HCT116 (cell line): ENCODE data around the gene SCGN. TPM values are rescaled to one million over a fixed set of nuclear protein-coding genes. Genes with fewer than 3 reads are reported as not detected.

Source experiments
- ATAC-seq: fragments of 200-7000 bp; cut with Tn5 transposase; 2 replicates; pipeline ENCODE4 v1.9.1; 2020; ENCODE audit warnings: mild to moderate bottlenecking, moderate library complexity
- BruUV-seq: library from RNA; stranded (reverse); fragments of 400-500 nt; replicated peaks from 2 replicates; lab custom pipeline; 2021; lab: Mats Ljungman, UMichigan
- CTCF ChIA-PET: fragments of 300-600 bp; sonication (Branson Sonifier 250); formaldehyde crosslinking; loops from one replicate; lab custom pipeline; 2021; ENCODE audit warnings: antibody characterized with exemption; lab: Charles Lee
- POLR2A ChIA-PET: fragments of 300-600, 350-600 bp; sonication (Branson Sonifier 250); formaldehyde crosslinking; loops from one replicate; lab custom pipeline; 2021; ENCODE audit warnings: antibody characterized with exemption; lab: Charles Lee
- RAD21 ChIA-PET, 2 experiments: fragments of 300-600 bp; sonication (Branson Sonifier 250); formaldehyde crosslinking; loops; one replicate each; lab custom pipeline; 2023; ENCODE audit warnings: low total read pairs in 2 of 2; ENCODE audit not compliant: uncharacterized antibody in 2 of 2, unreplicated experiment in 2 of 2, low non-redundant PET in 1 of 2; lab: Charles Lee
- DNase-seq: peaks from one replicate; pipeline ENCODE4 v3.0.0-alpha.2; 2010; ENCODE audit warnings: low read depth, low spot score
- H2AFZ ChIP-seq: fragments of 200-600 bp; shearing (Covaris generic), sonication (generic); 2 replicates; pipeline ENCODE4 v1.6.1; 2017; ENCODE audit warnings: low read depth, mixed run types, mixed read lengths, antibody characterized with exemption, low read length; ENCODE audit not compliant: poor library complexity, severe bottlenecking
- H3K27ac ChIP-seq: 2 replicates; pipeline ENCODE4 v1.5.1; 2012; ENCODE audit warnings: low read depth, low read length
- H3K27me3 ChIP-seq: fragments of 200-600 bp; sonication (generic); 2 replicates; pipeline ENCODE4 v1.6.1; 2016; ENCODE audit warnings: mixed run types, low read length, mixed read lengths; ENCODE audit not compliant: insufficient read depth
- H3K36me3 ChIP-seq, 2 experiments: fragments of 200-500 bp in 1 of 2; fragments of 200-600 bp in 1 of 2; sonication (Bioruptor generic) in 1 of 2; sonication (generic) in 1 of 2; 2 replicates each; pipeline versions ENCODE4 v1.5.1 to v1.6.1; 2014 to 2016; ENCODE audit warnings: low read length in 2 of 2, inconsistent platforms in 1 of 2, mixed read lengths in 1 of 2, mixed run types in 1 of 2; ENCODE audit not compliant: insufficient read depth in 2 of 2, control insufficient read depth in 1 of 2
- H3K4me1 ChIP-seq, 2 experiments: fragments of 200-600 bp in 1 of 2; sonication (generic) in 1 of 2; 2 replicates each; pipeline versions ENCODE4 v1.5.1 to v1.6.1; 2012 to 2017; ENCODE audit warnings: low read length in 2 of 2, inconsistent platforms in 1 of 2, mild to moderate bottlenecking in 1 of 2, mixed read lengths in 1 of 2, mixed run types in 1 of 2, moderate library complexity in 1 of 2; ENCODE audit not compliant: insufficient read depth in 2 of 2, control insufficient read depth in 1 of 2
- H3K4me2 ChIP-seq: fragments of 200-600 bp; sonication (generic); 2 replicates; pipeline ENCODE4 v1.6.1; 2017; ENCODE audit warnings: mixed run types, low read length, mixed read lengths
- H3K4me3 ChIP-seq, 2 experiments: fragments of 200-600 bp in 1 of 2; sonication (generic) in 1 of 2; replicated peaks in 1 of 2; 2 replicates each; pipeline ENCODE4 v1.5.1; 2011 to 2016; ENCODE audit warnings: low read length in 2 of 2, control low read depth in 1 of 2, low read depth in 1 of 2, mild to moderate bottlenecking in 1 of 2, mixed read lengths in 1 of 2, mixed run types in 1 of 2
- H3K79me2 ChIP-seq: fragments of 200-600 bp; sonication (generic); 2 replicates; pipeline ENCODE4 v1.6.1; 2017; ENCODE audit warnings: mild to moderate bottlenecking, mixed run types, low read length, moderate library complexity, mixed read lengths; ENCODE audit not compliant: insufficient read depth
- H3K9ac ChIP-seq: fragments of 200-600 bp; sonication (generic); 2 replicates; pipeline ENCODE4 v1.6.1; 2016; ENCODE audit warnings: low read length, mixed read lengths
- H3K9me2 ChIP-seq: fragments of 200-600 bp; sonication (generic), shearing (Covaris generic); 2 replicates; pipeline ENCODE4 v1.6.1; 2017; ENCODE audit warnings: mixed run types, mild to moderate bottlenecking, moderate library complexity; ENCODE audit not compliant: insufficient read depth
- H3K9me3 ChIP-seq, 2 experiments: fragments of 200-500 bp in 1 of 2; fragments of 200-600 bp in 1 of 2; sonication (Bioruptor generic) in 1 of 2; sonication (generic) in 1 of 2; 2 replicates each; pipeline ENCODE4 v1.6.1; 2014 to 2017; ENCODE audit warnings: low read length in 2 of 2, mixed read lengths in 2 of 2, inconsistent platforms in 1 of 2, low read depth in 1 of 2, mild to moderate bottlenecking in 1 of 2, mixed run types in 1 of 2, moderate library complexity in 1 of 2; ENCODE audit not compliant: control insufficient read depth in 1 of 2, insufficient read depth in 1 of 2
- H4K20me1 ChIP-seq: fragments of 200-600 bp; sonication (generic), shearing (Covaris generic); 2 replicates; pipeline ENCODE4 v1.6.1; 2017; ENCODE audit warnings: mixed run types, mild to moderate bottlenecking, moderate library complexity; ENCODE audit not compliant: insufficient read depth
- CBX3 ChIP-seq: IDR thresholded peaks from 2 replicates; pipeline ENCODE4 v1.6.1; 2012; ENCODE audit warnings: low read depth
- CEBPB ChIP-seq: IDR thresholded peaks from 2 replicates; pipeline ENCODE4 v1.6.1; 2012; ENCODE audit warnings: low read depth
- POLR2A ChIP-seq: IDR thresholded peaks from 2 replicates; pipeline ENCODE4 v1.7.0; 2011; ENCODE audit warnings: borderline replicate concordance; ENCODE audit not compliant: insufficient read depth, insufficient read length; ENCODE audit errors: extremely low read depth
- RAD21 ChIP-seq: IDR thresholded peaks from 2 replicates; pipeline ENCODE4 v1.6.1; 2012; ENCODE audit warnings: low read depth, mild to moderate bottlenecking
- intact Hi-C: fragments of 100-400 bp; cut with micrococcal nuclease; formaldehyde crosslinking; loops from 2 replicates; pipeline ENCODE4 v1.10.0; 2022
- total RNA-seq: library from RNA; stranded (reverse); gene quantifications from one replicate; pipeline ENCODE4 v1.2.1, GENCODE V29; 2021; ENCODE audit not compliant: unreplicated experiment
- TF ChIP-seq, protein P1 (sequence below): IDR thresholded peaks from 2 replicates; pipeline ENCODE4 v1.6.1; 2012; ENCODE audit warnings: low read depth
- TF ChIP-seq, protein P2 (sequence below), 3 experiments: fragments of 200-600 bp in 1 of 3; sonication (generic) in 1 of 3; IDR thresholded peaks in 2 of 3; conservative IDR thresholded peaks in 1 of 3; 2 replicates each; pipeline ENCODE4 v1.5.1; 2012 to 2017; ENCODE audit warnings: low read depth in 2 of 3, low read length in 2 of 3, antibody characterized with exemption in 1 of 3, borderline replicate concordance in 1 of 3, control low read depth in 1 of 3, mild to moderate bottlenecking in 1 of 3, mixed read lengths in 1 of 3, mixed run types in 1 of 3, moderate library complexity in 1 of 3; ENCODE audit not compliant: insufficient read depth in 1 of 3

Gene SCGN
- total RNA-seq, 1 experiment from 2014 or later = not detected

DNA sequence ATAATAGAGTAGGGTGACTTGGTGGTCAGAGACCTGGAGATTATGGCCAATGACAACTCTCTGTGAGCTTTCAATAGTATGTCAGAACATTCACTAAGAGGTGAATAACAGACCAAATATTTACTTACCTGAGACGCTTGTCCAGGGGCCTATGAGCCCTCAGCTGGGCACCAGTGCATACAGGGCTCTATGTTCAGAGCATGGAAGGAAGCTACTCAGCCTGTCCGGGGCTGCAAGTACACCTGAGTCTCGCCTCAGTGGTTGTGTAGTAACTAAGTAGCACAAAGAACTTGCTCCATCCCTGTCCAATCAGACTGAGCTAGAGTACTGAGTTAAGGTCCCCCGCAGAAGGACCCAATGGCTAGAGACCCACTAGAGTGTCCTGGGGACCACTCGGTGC is 11.6 kb upstream of the SCGN start:
- Histone ChIP-seq H3K9me3 (no peaks in the 10 kb centered on the region), H3K79me2 (no peaks in the 10 kb centered on the region), H3K27ac (no peak overlapping the region), H3K9ac (no peak overlapping the region), H3K27me3 (peaks cover 37% of the 10 kb centered on the region; the same call in 1 of the 2 replicates), H3K36me3 (no peaks in the 10 kb centered on the region)
- CTCF ChIA-PET = no interaction called here
- intact Hi-C loops = no loop called here
- BruUV-seq = no TSS peak
- no peak for ATAC-seq
- DNase-seq = no peak
- TF ChIP-seq, protein P1, sequence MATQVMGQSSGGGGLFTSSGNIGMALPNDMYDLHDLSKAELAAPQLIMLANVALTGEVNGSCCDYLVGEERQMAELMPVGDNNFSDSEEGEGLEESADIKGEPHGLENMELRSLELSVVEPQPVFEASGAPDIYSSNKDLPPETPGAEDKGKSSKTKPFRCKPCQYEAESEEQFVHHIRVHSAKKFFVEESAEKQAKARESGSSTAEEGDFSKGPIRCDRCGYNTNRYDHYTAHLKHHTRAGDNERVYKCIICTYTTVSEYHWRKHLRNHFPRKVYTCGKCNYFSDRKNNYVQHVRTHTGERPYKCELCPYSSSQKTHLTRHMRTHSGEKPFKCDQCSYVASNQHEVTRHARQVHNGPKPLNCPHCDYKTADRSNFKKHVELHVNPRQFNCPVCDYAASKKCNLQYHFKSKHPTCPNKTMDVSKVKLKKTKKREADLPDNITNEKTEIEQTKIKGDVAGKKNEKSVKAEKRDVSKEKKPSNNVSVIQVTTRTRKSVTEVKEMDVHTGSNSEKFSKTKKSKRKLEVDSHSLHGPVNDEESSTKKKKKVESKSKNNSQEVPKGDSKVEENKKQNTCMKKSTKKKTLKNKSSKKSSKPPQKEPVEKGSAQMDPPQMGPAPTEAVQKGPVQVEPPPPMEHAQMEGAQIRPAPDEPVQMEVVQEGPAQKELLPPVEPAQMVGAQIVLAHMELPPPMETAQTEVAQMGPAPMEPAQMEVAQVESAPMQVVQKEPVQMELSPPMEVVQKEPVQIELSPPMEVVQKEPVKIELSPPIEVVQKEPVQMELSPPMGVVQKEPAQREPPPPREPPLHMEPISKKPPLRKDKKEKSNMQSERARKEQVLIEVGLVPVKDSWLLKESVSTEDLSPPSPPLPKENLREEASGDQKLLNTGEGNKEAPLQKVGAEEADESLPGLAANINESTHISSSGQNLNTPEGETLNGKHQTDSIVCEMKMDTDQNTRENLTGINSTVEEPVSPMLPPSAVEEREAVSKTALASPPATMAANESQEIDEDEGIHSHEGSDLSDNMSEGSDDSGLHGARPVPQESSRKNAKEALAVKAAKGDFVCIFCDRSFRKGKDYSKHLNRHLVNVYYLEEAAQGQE = no peak
- TF ChIP-seq CEBPB = no peak
- no peak for TF ChIP-seq POLR2A
- TF ChIP-seq RAD21 = no peak
- TF ChIP-seq, protein P2, sequence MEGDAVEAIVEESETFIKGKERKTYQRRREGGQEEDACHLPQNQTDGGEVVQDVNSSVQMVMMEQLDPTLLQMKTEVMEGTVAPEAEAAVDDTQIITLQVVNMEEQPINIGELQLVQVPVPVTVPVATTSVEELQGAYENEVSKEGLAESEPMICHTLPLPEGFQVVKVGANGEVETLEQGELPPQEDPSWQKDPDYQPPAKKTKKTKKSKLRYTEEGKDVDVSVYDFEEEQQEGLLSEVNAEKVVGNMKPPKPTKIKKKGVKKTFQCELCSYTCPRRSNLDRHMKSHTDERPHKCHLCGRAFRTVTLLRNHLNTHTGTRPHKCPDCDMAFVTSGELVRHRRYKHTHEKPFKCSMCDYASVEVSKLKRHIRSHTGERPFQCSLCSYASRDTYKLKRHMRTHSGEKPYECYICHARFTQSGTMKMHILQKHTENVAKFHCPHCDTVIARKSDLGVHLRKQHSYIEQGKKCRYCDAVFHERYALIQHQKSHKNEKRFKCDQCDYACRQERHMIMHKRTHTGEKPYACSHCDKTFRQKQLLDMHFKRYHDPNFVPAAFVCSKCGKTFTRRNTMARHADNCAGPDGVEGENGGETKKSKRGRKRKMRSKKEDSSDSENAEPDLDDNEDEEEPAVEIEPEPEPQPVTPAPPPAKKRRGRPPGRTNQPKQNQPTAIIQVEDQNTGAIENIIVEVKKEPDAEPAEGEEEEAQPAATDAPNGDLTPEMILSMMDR (IDR thresholded peaks at IDR 0.05 in 2 of 3, conservative IDR thresholded peaks at IDR 0.05 in 1 of 3; ENCODE audit: borderline replicate concordance in 1 of 3, insufficient read depth in 1 of 3, low read depth in 2 of 3, low read length in 2 of 3) = no peak
- TF ChIP-seq CBX3 = no peak
- TF ChIP-seq, all 23 proteins: peak for 0
- H3K4me1 ChIP-seq = no peaks in the 10 kb centered on the region
- H2AFZ ChIP-seq = no peak overlapping the region
- ChIA-PET RAD21 (no interaction called here), POLR2A (no interaction called here)
- H3K4me3 ChIP-seq = no peak overlapping the region
- no peak overlapping the region for H3K4me2 ChIP-seq
- H4K20me1 ChIP-seq = no peaks in the 10 kb centered on the region
- no peaks in the 10 kb centered on the region for H3K9me2 ChIP-seq
